IgD-negative memory B cell (primary cell): ENCODE results near the gene DCAF6. TPM values are rescaled to one million over a fixed set of nuclear protein-coding genes. Genes with fewer than 3 reads are reported as not detected.

Source experiments
- H3K27ac Mint-ChIP-seq, 3 donors: one replicate each; pipeline ENCODE4 v1.8.0; 2020 to 2022; ENCODE audit warnings: mild to moderate bottlenecking in 3 of 3, mixed read lengths in 3 of 3, moderate library complexity in 1 of 3
- H3K27me3 Mint-ChIP-seq: one replicate; pipeline ENCODE4 v1.8.0; 2021; ENCODE audit warnings: mixed read lengths
- H3K36me3 Mint-ChIP-seq: one replicate; pipeline ENCODE4 v1.8.0; 2020; ENCODE audit warnings: mild to moderate bottlenecking, mixed read lengths
- H3K4me1 Mint-ChIP-seq, 3 donors: one replicate each; pipeline ENCODE4 v1.8.0; 2020 to 2022; ENCODE audit warnings: mixed read lengths in 3 of 3, mild to moderate bottlenecking in 1 of 3
- H3K4me3 Mint-ChIP-seq, 4 donors: one replicate each; pipeline ENCODE4 v1.8.0; 2020 to 2022; ENCODE audit warnings: mild to moderate bottlenecking in 4 of 4, mixed read lengths in 4 of 4, moderate library complexity in 3 of 4
- H3K9me3 Mint-ChIP-seq, 3 donors: one replicate each; pipeline ENCODE4 v1.8.0; 2020 to 2021; ENCODE audit warnings: mixed read lengths in 3 of 3, mild to moderate bottlenecking in 1 of 3
- polyA plus RNA-seq: library from polyadenylated mRNA; unstranded; fragments of 300-500 nt; fragmentation: Illumina TruSeq; gene quantifications from one replicate; pipeline ENCODE4 v1.2.3, GENCODE V29; 2021

The DCAF6 gene
- polyA plus RNA-seq, 1 donor from 2014 or later = 11.9 TPM

- H3K36me3 Mint-ChIP-seq = peaks cover 3% of the 10 kb centered on the region
Observed at GRCh38 chr1:168001213-168001612, 64.7 kb downstream of the DCAF6 start.

GRCh38 chr1:168004531-168004930 is 68.0 kb downstream of the DCAF6 start:
- no peak overlapping the region for H3K4me3 Mint-ChIP-seq
- H3K27ac Mint-ChIP-seq = no peak overlapping the region
- H3K9me3 Mint-ChIP-seq = no peaks in the 10 kb centered on the region
- H3K36me3 Mint-ChIP-seq = peaks cover 6% of the 10 kb centered on the region
- H3K27me3 Mint-ChIP-seq = no peaks in the 10 kb centered on the region
- H3K4me1 Mint-ChIP-seq = peaks cover 0 to 2% (median 0%) of the 10 kb centered on the region in 3 donors

More at GRCh38 chr1:168001213-168001612, 64.7 kb downstream of the DCAF6 start:
- peaks cover 0 to under 1% (median 0%) of the 10 kb centered on the region in 3 donors for H3K4me1 Mint-ChIP-seq
- no peak overlapping the region for H3K4me3 Mint-ChIP-seq
- no peaks in the 10 kb centered on the region for H3K27me3 Mint-ChIP-seq
- no peak overlapping the region for H3K27ac Mint-ChIP-seq
- no peaks in the 10 kb centered on the region for H3K9me3 Mint-ChIP-seq

- peaks cover 6% of the 10 kb centered on the region for H3K36me3 Mint-ChIP-seq
- H3K27me3 Mint-ChIP-seq = no peaks in the 10 kb centered on the region
- no peaks in the 10 kb centered on the region for H3K9me3 Mint-ChIP-seq
- peaks cover 0 to 2% (median 0%) of the 10 kb centered on the region in 3 donors for H3K4me1 Mint-ChIP-seq
- H3K4me3 Mint-ChIP-seq = no peak overlapping the region
- no peak overlapping the region for H3K27ac Mint-ChIP-seq
Observed at GRCh38 chr1:168005529-168005928, 69.0 kb downstream of the DCAF6 start.

GRCh38 chr1:168007691-168008090 is 71.2 kb downstream of the DCAF6 start:
- H3K4me3 Mint-ChIP-seq = no peak overlapping the region
- H3K27ac Mint-ChIP-seq = no peak overlapping the region
- H3K9me3 Mint-ChIP-seq = no peaks in the 10 kb centered on the region
- peaks cover 9% of the 10 kb centered on the region for H3K36me3 Mint-ChIP-seq
- peaks cover 0 to 2% (median 0%) of the 10 kb centered on the region in 3 donors for H3K4me1 Mint-ChIP-seq
- H3K27me3 Mint-ChIP-seq = no peaks in the 10 kb centered on the region

GRCh38 chr1:168008595-168008994 is 72.1 kb downstream of the DCAF6 start:
- H3K4me1 Mint-ChIP-seq = peaks cover 0 to 2% (median 0%) of the 10 kb centered on the region in 3 donors
- H3K36me3 Mint-ChIP-seq = peaks cover 9% of the 10 kb centered on the region
- H3K4me3 Mint-ChIP-seq = no peak overlapping the region
- no peak overlapping the region for H3K27ac Mint-ChIP-seq
- H3K9me3 Mint-ChIP-seq = no peaks in the 10 kb centered on the region
- no peaks in the 10 kb centered on the region for H3K27me3 Mint-ChIP-seq

GRCh38 chr1:168009322-168009721 is 72.8 kb downstream of the DCAF6 start:
- Mint-ChIP-seq H3K27ac (no peak overlapping the region), H3K9me3 (no peaks in the 10 kb centered on the region), H3K4me3 (no peak overlapping the region), H3K27me3 (no peaks in the 10 kb centered on the region), H3K36me3 (peaks cover 12% of the 10 kb centered on the region), H3K4me1 (peaks cover 0 to 2% (median 0%) of the 10 kb centered on the region in 3 donors)

GRCh38 chr1:168019407-168019806 is 82.9 kb downstream of the DCAF6 start:
- Mint-ChIP-seq H3K27ac (no peak overlapping the region), H3K27me3 (no peaks in the 10 kb centered on the region), H3K9me3 (no peaks in the 10 kb centered on the region), H3K36me3 (peaks cover 4% of the 10 kb centered on the region), H3K4me1 (no peaks in the 10 kb centered on the region), H3K4me3 (no peak overlapping the region)

GRCh38 chr1:168031198-168031597 is 94.7 kb downstream of the DCAF6 start:
- Mint-ChIP-seq H3K4me1 (peaks cover 0 to 2% (median 1%) of the 10 kb centered on the region in 3 donors), H3K9me3 (no peaks in the 10 kb centered on the region), H3K27me3 (no peaks in the 10 kb centered on the region), H3K4me3 (no peak overlapping the region), H3K36me3 (peaks cover 5% of the 10 kb centered on the region), H3K27ac (no peak overlapping the region)

GRCh38 chr1:168031627-168032026 is 95.1 kb downstream of the DCAF6 start:
- no peak overlapping the region for H3K4me3 Mint-ChIP-seq
- peaks cover 5% of the 10 kb centered on the region for H3K36me3 Mint-ChIP-seq
- H3K9me3 Mint-ChIP-seq = no peaks in the 10 kb centered on the region
- no peaks in the 10 kb centered on the region for H3K27me3 Mint-ChIP-seq
- H3K4me1 Mint-ChIP-seq = peaks cover 0 to 2% (median 1%) of the 10 kb centered on the region in 3 donors
- H3K27ac Mint-ChIP-seq = no peak overlapping the region

- no peaks in the 10 kb centered on the region for H3K9me3 Mint-ChIP-seq
- H3K36me3 Mint-ChIP-seq = peaks cover 5% of the 10 kb centered on the region
- H3K4me3 Mint-ChIP-seq = no peak overlapping the region
- H3K27ac Mint-ChIP-seq = no peak overlapping the region
- H3K4me1 Mint-ChIP-seq = peaks cover 0 to 2% (median 1%) of the 10 kb centered on the region in 3 donors
- H3K27me3 Mint-ChIP-seq = no peaks in the 10 kb centered on the region
Observed at GRCh38 chr1:168032029-168032428, 95.5 kb downstream of the DCAF6 start.

- Mint-ChIP-seq H3K4me3 (no peak overlapping the region), H3K9me3 (no peaks in the 10 kb centered on the region), H3K27me3 (no peaks in the 10 kb centered on the region), H3K36me3 (peaks cover 9% of the 10 kb centered on the region), H3K27ac (no peak overlapping the region), H3K4me1 (peaks cover 0 to 2% (median 1%) of the 10 kb centered on the region in 3 donors)
Observed at GRCh38 chr1:168035345-168035744, 98.9 kb downstream of the DCAF6 start.

- H3K27me3 Mint-ChIP-seq = no peaks in the 10 kb centered on the region
- H3K4me1 Mint-ChIP-seq = no peaks in the 10 kb centered on the region
- no peak overlapping the region for H3K4me3 Mint-ChIP-seq
- H3K36me3 Mint-ChIP-seq = peaks cover 6% of the 10 kb centered on the region
- no peaks in the 10 kb centered on the region for H3K9me3 Mint-ChIP-seq
- H3K27ac Mint-ChIP-seq = no peak overlapping the region
Observed at GRCh38 chr1:168042362-168042761, 105.9 kb downstream of the DCAF6 start.

- Mint-ChIP-seq H3K27ac (no peak overlapping the region), H3K9me3 (no peaks in the 10 kb centered on the region), H3K27me3 (no peaks in the 10 kb centered on the region)
Observed at GRCh38 chr1:168045311-168045710, 108.8 kb downstream of the DCAF6 start.

GRCh38 chr1:168050307-168050706 is 113.8 kb downstream of the DCAF6 start:
- Mint-ChIP-seq H3K27me3 (no peaks in the 10 kb centered on the region), H3K27ac (no peak overlapping the region), H3K9me3 (no peaks in the 10 kb centered on the region), H3K4me3 (no peak overlapping the region), H3K4me1 (peaks cover 1 to 15% (median 10%) of the 10 kb centered on the region in 3 donors), H3K36me3 (peaks cover 3% of the 10 kb centered on the region)

More at GRCh38 chr1:168045311-168045710, 108.8 kb downstream of the DCAF6 start:
- Mint-ChIP-seq H3K4me3 (no peak overlapping the region), H3K36me3 (peaks cover 2% of the 10 kb centered on the region), H3K4me1 (no peaks in the 10 kb centered on the region)

GRCh38 chr1:168050880-168051279 is 114.4 kb downstream of the DCAF6 start:
- Mint-ChIP-seq H3K9me3 (no peaks in the 10 kb centered on the region), H3K27me3 (no peaks in the 10 kb centered on the region), H3K27ac (no peak overlapping the region), H3K4me3 (no peak overlapping the region), H3K36me3 (peaks cover 3% of the 10 kb centered on the region), H3K4me1 (peaks cover 1 to 15% (median 10%) of the 10 kb centered on the region in 3 donors)

GRCh38 chr1:168053681-168054080 is 117.2 kb downstream of the DCAF6 start:
- H3K4me1 Mint-ChIP-seq = peaks cover 2 to 15% (median 10%) of the 10 kb centered on the region in 3 donors
- H3K36me3 Mint-ChIP-seq = peaks cover 5% of the 10 kb centered on the region
- no peak overlapping the region for H3K27ac Mint-ChIP-seq
- H3K4me3 Mint-ChIP-seq = no peak overlapping the region
- no peaks in the 10 kb centered on the region for H3K27me3 Mint-ChIP-seq
- no peaks in the 10 kb centered on the region for H3K9me3 Mint-ChIP-seq
